Calu3 (cell line): Measurements from ENCODE around the gene CACNG6. TPM values are rescaled to one million over a fixed set of nuclear protein-coding genes. Genes with fewer than 3 reads are reported as not detected.
A peak's percentile ranks its signal among the peaks of the same experiment; 100 is the strongest.

ENCODE experiments used
- BruUV-seq: library from RNA; stranded (reverse); fragments of 400-500 nt; replicated peaks from 2 replicates; lab custom pipeline; 2021; lab: Mats Ljungman, UMichigan
- CTCF ChIA-PET: fragments of 300-600 bp; sonication (Branson Sonifier 250); formaldehyde crosslinking; loops from one replicate; lab custom pipeline; 2022; ENCODE audit warnings: antibody characterized with exemption; lab: Charles Lee
- DNase-seq: peaks from one replicate; pipeline ENCODE4 v3.0.0; 2022
- H3K27ac Mint-ChIP-seq: one replicate; pipeline ENCODE4 v1.8.0; 2022; ENCODE audit warnings: mixed read lengths; ENCODE audit not compliant: unreplicated experiment
- H3K27me3 Mint-ChIP-seq: one replicate; pipeline ENCODE4 v1.8.0; 2022; ENCODE audit warnings: mixed read lengths; ENCODE audit not compliant: unreplicated experiment
- H3K36me3 Mint-ChIP-seq: one replicate; pipeline ENCODE4 v1.8.0; 2022; ENCODE audit warnings: mild to moderate bottlenecking, moderate library complexity, mixed read lengths; ENCODE audit not compliant: insufficient read depth, unreplicated experiment
- H3K4me1 Mint-ChIP-seq: one replicate; pipeline ENCODE4 v1.8.0; 2022; ENCODE audit warnings: mild to moderate bottlenecking, low read depth, mixed read lengths; ENCODE audit not compliant: unreplicated experiment
- H3K4me3 Mint-ChIP-seq: one replicate; pipeline ENCODE4 v1.8.0; 2022; ENCODE audit warnings: mild to moderate bottlenecking, low read depth, moderate library complexity, mixed read lengths; ENCODE audit not compliant: unreplicated experiment
- H3K9me3 Mint-ChIP-seq: one replicate; pipeline ENCODE4 v1.8.0; 2022; ENCODE audit warnings: low read depth, mixed read lengths; ENCODE audit not compliant: unreplicated experiment
- CTCF ChIP-seq: fragments of 200-600 bp; IDR thresholded peaks from one replicate; pipeline ENCODE4 v1.8.0; 2022; ENCODE audit warnings: antibody characterized with exemption; ENCODE audit not compliant: unreplicated experiment
- intact Hi-C: fragments of 100-400 bp; cut with micrococcal nuclease; formaldehyde crosslinking; loops from one replicate; pipeline ENCODE4 v1.10.0; 2022; ENCODE audit not compliant: unreplicated experiment
- total RNA-seq: library from RNA; stranded (reverse); gene quantifications from 2 replicates; pipeline ENCODE4 v1.2.3, GENCODE V29; 2022

Gene CACNG6
- total RNA-seq, 1 experiment from 2014 or later = 144 TPM

DNA sequence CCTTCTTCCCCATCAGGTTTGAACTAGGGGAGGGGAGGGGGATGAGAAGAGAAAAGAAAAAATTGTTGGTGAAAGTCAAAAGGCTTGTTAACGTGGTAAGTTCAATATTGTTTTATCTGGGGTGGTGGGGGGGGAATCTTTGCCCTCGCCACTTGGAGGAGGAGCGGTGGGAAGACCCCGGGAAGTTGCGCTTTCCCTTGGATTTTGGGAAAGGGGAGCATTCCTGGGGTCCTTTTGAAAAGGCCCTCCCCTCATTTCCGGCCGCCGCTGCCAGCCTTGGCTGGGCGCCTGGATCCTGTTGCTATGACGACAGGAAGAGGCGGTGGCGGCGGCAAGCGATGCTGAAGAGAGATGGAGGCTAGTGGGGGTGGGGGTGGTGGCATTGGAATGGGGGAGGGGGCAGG is 33.3 kb upstream of the CACNG6 start:
- Mint-ChIP-seq H3K27me3 (peaks cover 82% of the 10 kb centered on the region), H3K27ac (no peak overlapping the region), H3K9me3 (no peaks in the 10 kb centered on the region), H3K4me3 (no peak overlapping the region), H3K36me3 (no peaks in the 10 kb centered on the region), H3K4me1 (peaks cover 23% of the 10 kb centered on the region)
- intact Hi-C loops = no loop called here
- TF ChIP-seq CTCF = no peak
- no TSS peak for BruUV-seq
- DNase-seq = peak; percentile 55
- CTCF ChIA-PET = no interaction called here

GRCh38 chr19:53958823-53959757 is 32.3 kb upstream of the CACNG6 start:
- Mint-ChIP-seq H3K4me3 (no peak overlapping the region), H3K4me1 (peaks cover 23% of the 10 kb centered on the region), H3K9me3 (no peaks in the 10 kb centered on the region), H3K27me3 (peaks cover 91% of the 10 kb centered on the region), H3K27ac (no peak overlapping the region), H3K36me3 (no peaks in the 10 kb centered on the region)
- DNase-seq = no peak
- TF ChIP-seq CTCF = no peak
- BruUV-seq = no TSS peak
- CTCF ChIA-PET = interaction anchor here (0.6 to 0.7 kb wide), 3 partner anchors 42 to 199 kb away, joined by 4 to 5 read pairs (median 5); no protein-coding TSS in a partner anchor
- intact Hi-C loops = no loop called here

DNA sequence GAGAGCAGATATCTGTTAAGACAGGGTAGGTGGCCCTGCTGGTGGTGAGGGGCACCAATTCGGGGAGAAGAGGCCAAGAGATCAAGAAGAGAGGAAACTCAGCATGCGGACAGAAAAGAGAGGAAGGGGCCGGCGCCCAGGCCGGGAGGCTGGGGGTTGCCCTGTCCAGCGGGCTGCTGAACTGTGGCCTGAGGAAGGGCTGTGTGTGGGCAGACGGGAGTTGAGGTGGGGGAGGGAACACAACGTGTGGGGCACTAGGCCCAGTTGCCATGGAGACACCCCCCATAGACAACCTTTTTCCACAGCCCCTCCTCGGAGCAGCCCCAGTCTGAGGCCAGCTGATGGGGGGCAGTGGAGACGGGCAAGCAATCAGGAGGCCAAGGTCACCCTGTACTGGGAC is 31.2 kb upstream of the CACNG6 start:
- H3K27me3 Mint-ChIP-seq = peaks cover 93% of the 10 kb centered on the region
- no TSS peak for BruUV-seq
- no peak overlapping the region for H3K27ac Mint-ChIP-seq
- no peak for TF ChIP-seq CTCF
- no peaks in the 10 kb centered on the region for H3K9me3 Mint-ChIP-seq
- DNase-seq = no peak
- no peak overlapping the region for H3K4me3 Mint-ChIP-seq
- H3K36me3 Mint-ChIP-seq = peaks cover 2% of the 10 kb centered on the region
- intact Hi-C loops = no loop called here
- CTCF ChIA-PET = no interaction called here
- peaks cover 31% of the 10 kb centered on the region for H3K4me1 Mint-ChIP-seq

DNA sequence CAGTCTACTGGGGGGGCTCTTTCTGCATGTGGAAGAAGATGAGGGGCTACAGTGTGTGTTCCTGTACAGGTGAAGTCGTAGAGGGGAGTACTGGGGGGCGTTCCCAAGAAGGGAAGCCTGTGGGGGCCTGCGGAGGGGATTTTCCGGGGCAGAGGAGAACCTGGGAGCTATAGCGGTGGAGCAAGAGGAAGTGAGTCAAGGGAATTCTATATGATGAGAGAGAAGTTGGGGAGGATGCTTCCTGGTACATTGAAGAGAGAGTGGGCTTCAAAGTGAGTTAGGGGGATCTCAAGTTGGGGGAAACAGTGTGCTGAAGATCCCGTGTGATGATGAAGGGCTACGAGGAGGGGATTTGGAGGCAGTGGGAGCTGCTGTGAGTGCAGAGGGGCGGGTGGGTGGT is 30.6 kb upstream of the CACNG6 start:
- no TSS peak for BruUV-seq
- no peak for TF ChIP-seq CTCF
- Mint-ChIP-seq H3K27me3 (peaks cover 93% of the 10 kb centered on the region), H3K9me3 (no peaks in the 10 kb centered on the region), H3K4me1 (peaks cover 35% of the 10 kb centered on the region), H3K4me3 (no peak overlapping the region), H3K36me3 (peaks cover 5% of the 10 kb centered on the region), H3K27ac (no peak overlapping the region)
- CTCF ChIA-PET = no interaction called here
- intact Hi-C loops = no loop called here
- DNase-seq = no peak
